Colonic mucosa (tissue), 4 donors: ENCODE results near the gene ASF1A. TPM values are rescaled to one million over a fixed set of nuclear protein-coding genes. Genes with fewer than 3 reads are reported as not detected.

Experiments
- DNase-seq: peaks from one replicate; pipeline ENCODE4 v3.0.0-alpha.2; 2020
- H3K27ac ChIP-seq: fragments of 200-600 bp; one replicate; pipeline ENCODE4 v1.8.0; 2021
- H3K27me3 ChIP-seq: fragments of 200-600 bp; one replicate; pipeline ENCODE4 v1.8.0; 2021
- H3K36me3 ChIP-seq: fragments of 200-600 bp; one replicate; pipeline ENCODE4 v1.8.0; 2021
- H3K4me1 ChIP-seq: fragments of 200-600 bp; one replicate; pipeline ENCODE4 v1.8.0; 2021; ENCODE audit warnings: mild to moderate bottlenecking
- H3K4me3 ChIP-seq: fragments of 200-600 bp; one replicate; pipeline ENCODE4 v1.8.0; 2021
- H3K9ac ChIP-seq, 2 donors: one replicate each; pipeline ENCODE4 v1.7.0; 2013; ENCODE audit warnings: control low read depth in 2 of 2, low read depth in 2 of 2, low read length in 2 of 2
- H3K9me3 ChIP-seq: fragments of 200-600 bp; one replicate; pipeline ENCODE4 v1.8.0; 2021
- intact Hi-C: fragments of 100-400 bp; cut with DNase I; formaldehyde crosslinking; loops from one replicate; pipeline ENCODE4 v1.14.1; 2022
- total RNA-seq, 2 donors: library from RNA; stranded (reverse); fragmentation: NEBNext Ultra II Directional in 1 of 2; extraction: Animal tissue kit (Norgen Biotek cat#: 25700) in 1 of 2; gene quantifications; one replicate each; pipeline ENCODE4 v1.2.1, GENCODE V29; 2021
- TF ChIP-seq, protein P1 (sequence below): fragments of 200-600 bp; IDR thresholded peaks from one replicate; pipeline ENCODE4 v1.8.0; 2022; ENCODE audit warnings: antibody characterized with exemption, mild to moderate bottlenecking
- donor health status: healthy.
- donor health status: DM: no; HTN: no; CAD: no.
- donor health status: DM: no; HTN: no; CAD: no.

The ASF1A gene
- total RNA-seq, 2 donors from 2014 or later: 17.7 to 20.4 TPM

DNA sequence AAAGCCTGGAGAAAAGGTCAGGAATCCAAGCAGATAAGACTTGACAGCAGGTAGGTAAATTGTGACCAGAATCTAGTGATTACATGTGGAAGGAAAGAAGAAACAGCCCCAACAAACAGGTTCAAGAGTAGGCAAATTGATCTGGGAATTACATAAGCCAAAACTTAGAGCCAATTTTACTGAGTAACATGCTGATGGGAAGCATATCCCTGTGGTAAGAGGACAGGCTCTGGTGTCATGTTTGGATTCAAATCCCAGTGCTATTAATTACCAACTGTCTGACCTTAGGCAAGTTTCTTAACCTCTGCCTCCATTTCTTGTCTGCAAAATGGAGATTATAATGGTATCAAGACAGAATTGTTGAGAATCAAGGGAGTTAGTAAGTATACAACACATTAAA lies 20.6 kb downstream of the ASF1A start:
- Histone ChIP-seq H3K4me1 (no peaks in the 10 kb centered on the region), H3K36me3 (peaks cover 5% of the 10 kb centered on the region), H3K9ac (no peak overlapping the region), H3K27me3 (no peaks in the 10 kb centered on the region), H3K27ac (no peak overlapping the region), H3K4me3 (no peak overlapping the region), H3K9me3 (no peaks in the 10 kb centered on the region)
- DNase-seq: no peak
- intact Hi-C loops: no loop called here
- TF ChIP-seq, protein P1, sequence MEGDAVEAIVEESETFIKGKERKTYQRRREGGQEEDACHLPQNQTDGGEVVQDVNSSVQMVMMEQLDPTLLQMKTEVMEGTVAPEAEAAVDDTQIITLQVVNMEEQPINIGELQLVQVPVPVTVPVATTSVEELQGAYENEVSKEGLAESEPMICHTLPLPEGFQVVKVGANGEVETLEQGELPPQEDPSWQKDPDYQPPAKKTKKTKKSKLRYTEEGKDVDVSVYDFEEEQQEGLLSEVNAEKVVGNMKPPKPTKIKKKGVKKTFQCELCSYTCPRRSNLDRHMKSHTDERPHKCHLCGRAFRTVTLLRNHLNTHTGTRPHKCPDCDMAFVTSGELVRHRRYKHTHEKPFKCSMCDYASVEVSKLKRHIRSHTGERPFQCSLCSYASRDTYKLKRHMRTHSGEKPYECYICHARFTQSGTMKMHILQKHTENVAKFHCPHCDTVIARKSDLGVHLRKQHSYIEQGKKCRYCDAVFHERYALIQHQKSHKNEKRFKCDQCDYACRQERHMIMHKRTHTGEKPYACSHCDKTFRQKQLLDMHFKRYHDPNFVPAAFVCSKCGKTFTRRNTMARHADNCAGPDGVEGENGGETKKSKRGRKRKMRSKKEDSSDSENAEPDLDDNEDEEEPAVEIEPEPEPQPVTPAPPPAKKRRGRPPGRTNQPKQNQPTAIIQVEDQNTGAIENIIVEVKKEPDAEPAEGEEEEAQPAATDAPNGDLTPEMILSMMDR: no peak

DNA sequence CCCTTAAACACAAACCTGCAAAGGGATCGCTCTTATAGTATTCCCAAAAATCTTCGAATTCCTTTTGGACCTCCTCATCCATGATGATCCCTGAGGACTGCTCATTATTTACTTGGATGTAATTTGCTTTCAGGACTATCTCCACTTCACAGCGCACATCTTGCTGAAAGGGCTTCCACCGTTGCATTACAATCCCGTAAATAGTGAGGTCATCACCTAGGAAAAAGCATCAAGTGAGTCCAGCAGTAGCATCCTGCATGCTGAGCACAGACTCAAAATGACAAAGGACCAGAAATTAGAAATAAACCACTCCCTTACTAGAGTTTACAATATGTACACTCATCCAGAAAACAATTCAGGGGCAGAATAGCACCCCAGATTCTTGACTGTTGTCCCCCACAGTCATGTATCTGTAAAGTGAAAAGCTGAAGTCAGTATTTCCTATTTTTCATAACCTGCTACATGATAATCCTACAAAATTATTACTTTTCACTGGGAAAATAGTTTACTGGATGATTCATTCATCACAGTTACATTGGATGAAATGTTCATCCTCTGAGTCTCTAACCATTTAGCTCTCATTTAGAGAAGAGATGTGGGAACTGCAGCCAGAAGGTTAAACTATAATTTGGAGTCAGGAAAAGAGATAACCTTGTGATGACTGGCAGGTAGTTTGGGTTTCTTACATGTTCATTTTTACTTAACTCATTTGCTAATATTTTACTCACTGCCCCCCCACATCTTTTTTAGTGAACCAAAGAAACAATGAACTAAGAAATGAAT lies 23.8 kb downstream of the ASF1A start:
- Histone ChIP-seq H3K27ac (no peak overlapping the region), H3K36me3 (peaks cover 5% of the 10 kb centered on the region), H3K9ac (no peak overlapping the region), H3K9me3 (no peaks in the 10 kb centered on the region), H3K27me3 (no peaks in the 10 kb centered on the region), H3K4me3 (no peak overlapping the region), H3K4me1 (no peaks in the 10 kb centered on the region)
- intact Hi-C loops: no loop called here
- TF ChIP-seq, protein P1: no peak
- no peak for DNase-seq

DNA sequence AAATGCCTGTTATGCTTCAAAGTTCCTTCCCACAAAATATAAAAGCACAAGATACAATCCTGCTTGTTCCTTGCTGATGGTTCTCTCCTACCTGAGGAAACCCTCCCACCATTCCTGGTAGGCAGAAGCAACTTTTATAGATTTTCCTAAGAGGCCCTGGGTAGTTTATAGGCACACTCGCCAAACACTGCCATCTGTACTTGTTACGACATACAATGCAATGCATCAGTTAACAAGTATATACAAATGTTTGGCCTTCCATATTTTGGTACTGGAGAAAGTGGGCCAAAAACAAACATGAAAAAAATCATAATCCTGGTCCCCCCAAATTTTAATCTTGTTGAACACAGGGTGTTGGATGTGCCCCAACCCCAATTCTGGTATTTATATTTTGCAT lies 24.4 kb downstream of the ASF1A start:
- intact Hi-C loops: no loop called here
- H3K9me3 ChIP-seq: no peaks in the 10 kb centered on the region
- no peaks in the 10 kb centered on the region for H3K4me1 ChIP-seq
- H3K27me3 ChIP-seq: no peaks in the 10 kb centered on the region
- H3K27ac ChIP-seq: no peak overlapping the region
- no peak for DNase-seq
- H3K4me3 ChIP-seq: no peak overlapping the region
- TF ChIP-seq, protein P1: no peak
- H3K36me3 ChIP-seq: peaks cover 5% of the 10 kb centered on the region
- no peak overlapping the region for H3K9ac ChIP-seq

DNA sequence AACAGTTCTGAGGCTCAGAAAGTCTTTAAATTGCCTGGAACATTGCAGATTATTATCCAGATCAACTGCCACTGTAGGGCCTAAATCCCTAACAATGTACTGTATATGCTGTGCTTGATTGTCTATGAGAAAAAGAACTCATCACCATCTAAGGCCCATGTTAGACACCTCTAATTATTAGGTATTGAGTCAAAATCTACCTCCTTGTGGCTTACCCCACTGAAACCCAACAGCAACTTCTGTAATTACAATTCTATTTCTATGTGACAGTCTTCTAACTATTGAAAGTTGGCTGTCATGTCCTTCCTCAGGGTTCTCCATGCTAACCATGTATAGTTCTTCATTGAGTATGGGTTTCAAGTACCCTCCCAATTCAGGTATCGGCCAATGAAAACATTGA lies 27.1 kb downstream of the ASF1A start:
- no peak overlapping the region for H3K4me3 ChIP-seq
- no peak for DNase-seq
- no peaks in the 10 kb centered on the region for H3K9me3 ChIP-seq
- no peaks in the 10 kb centered on the region for H3K27me3 ChIP-seq
- intact Hi-C loops: no loop called here
- no peaks in the 10 kb centered on the region for H3K4me1 ChIP-seq
- TF ChIP-seq, protein P1: no peak
- no peak overlapping the region for H3K9ac ChIP-seq
- H3K36me3 ChIP-seq: no peaks in the 10 kb centered on the region
- no peak overlapping the region for H3K27ac ChIP-seq

DNA sequence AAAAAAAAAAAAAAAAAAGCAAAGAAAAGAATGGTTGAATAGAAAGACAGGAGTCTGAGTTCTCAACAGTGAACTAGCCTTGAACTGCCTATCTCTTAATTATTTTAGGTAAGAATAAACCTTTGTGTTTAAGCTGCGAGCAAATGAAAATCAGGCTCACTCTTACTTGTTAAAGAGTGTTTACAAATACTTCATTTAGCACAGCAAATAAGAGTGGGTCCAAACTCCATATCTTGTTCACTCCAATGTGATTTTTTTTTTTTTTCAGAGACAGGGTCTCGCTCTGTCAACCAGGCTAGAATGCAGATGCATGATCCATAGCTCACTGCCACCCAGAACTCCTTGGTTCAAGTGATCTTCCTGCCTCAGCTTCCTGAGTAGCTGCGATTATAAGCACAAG lies 29.1 kb downstream of the ASF1A start:
- TF ChIP-seq, protein P1: no peak
- no peak overlapping the region for H3K9ac ChIP-seq
- intact Hi-C loops: no loop called here
- no peaks in the 10 kb centered on the region for H3K27me3 ChIP-seq
- H3K27ac ChIP-seq: no peak overlapping the region
- no peaks in the 10 kb centered on the region for H3K9me3 ChIP-seq
- H3K36me3 ChIP-seq: no peaks in the 10 kb centered on the region
- no peaks in the 10 kb centered on the region for H3K4me1 ChIP-seq
- DNase-seq: no peak
- no peak overlapping the region for H3K4me3 ChIP-seq
